HL-60 (cell line): Measurements from ENCODE around the gene SPIB.

ENCODE experiments used
- DNase-seq, 2 experiments: peaks; one replicate each; pipeline ENCODE4 v3.0.0-alpha.2; 2010 to 2020; ENCODE audit warnings: low read depth in 1 of 2, low spot score in 1 of 2
- H3K27ac ChIP-seq: fragments of 250-450 bp; sonication (Bioruptor Pico); replicated peaks from 2 replicates; pipeline ENCODE4 v1.5.1; 2020; ENCODE audit warnings: mild to moderate bottlenecking, moderate library complexity
- H3K27me3 ChIP-seq: fragments of 250-450 bp; sonication (Bioruptor Pico); 2 replicates; pipeline ENCODE4 v1.5.1; 2021; ENCODE audit warnings: mild to moderate bottlenecking, moderate library complexity; ENCODE audit not compliant: insufficient read depth, poor library complexity, severe bottlenecking
- H3K4me3 ChIP-seq: replicated peaks from 2 replicates; pipeline ENCODE4 v1.5.1; 2011; ENCODE audit warnings: mild to moderate bottlenecking, control low read depth, low read length; ENCODE audit not compliant: insufficient read depth
- CTCF ChIP-seq: IDR thresholded peaks from one replicate; pipeline ENCODE4 v1.5.1; 2011; ENCODE audit warnings: low read length, control low read depth, inconsistent platforms; ENCODE audit not compliant: insufficient read depth
- GABPA ChIP-seq: IDR thresholded peaks from 2 replicates; pipeline ENCODE4 v1.6.1; 2012; ENCODE audit warnings: low read depth
- POLR2AphosphoS5 ChIP-seq: IDR thresholded peaks from 2 replicates; pipeline ENCODE4 v1.6.1; 2012; ENCODE audit warnings: low read depth
- REST ChIP-seq: IDR thresholded peaks from 2 replicates; pipeline ENCODE4 v1.6.1; 2012; ENCODE audit warnings: low read depth; ENCODE audit not compliant: insufficient replicate concordance
- SPI1 ChIP-seq: IDR thresholded peaks from 2 replicates; pipeline ENCODE4 v1.6.1; 2012; ENCODE audit warnings: low read depth, mild to moderate bottlenecking, borderline replicate concordance

SPIB gene

GRCh38 chr19:50379602-50380001 lies 39.1 kb upstream of the SPIB start:
- no peak overlapping the region for H3K4me3 ChIP-seq
- no peaks in the 10 kb centered on the region for H3K27me3 ChIP-seq
- H3K27ac ChIP-seq, result no peak overlapping the region
- TF ChIP-seq CTCF (no peak), SPI1 (no peak), GABPA (no peak), REST (no peak)
- no peak for DNase-seq

- no peaks in the 10 kb centered on the region for H3K27me3 ChIP-seq
- no peak for DNase-seq
- TF ChIP-seq GABPA, result no peak
- no peak for TF ChIP-seq POLR2AphosphoS5
- TF ChIP-seq SPI1, result no peak
- no peak for TF ChIP-seq REST
- no peak for TF ChIP-seq CTCF
- H3K27ac ChIP-seq, result no peak overlapping the region
- no peak overlapping the region for H3K4me3 ChIP-seq
These were observed 38.6 kb upstream of the SPIB start for GRCh38 chr19:50380137-50380536.

GRCh38 chr19:50380751-50381151 lies 38.0 kb upstream of the SPIB start:
- TF ChIP-seq GABPA, result no peak
- TF ChIP-seq CTCF, result no peak
- no peak for TF ChIP-seq REST
- no peak for TF ChIP-seq POLR2AphosphoS5
- no peak for TF ChIP-seq SPI1
- DNase-seq, result no peak
- H3K4me3 ChIP-seq, result no peak overlapping the region
- no peaks in the 10 kb centered on the region for H3K27me3 ChIP-seq
- H3K27ac ChIP-seq, result no peak overlapping the region
